Testis (tissue), 2 donors: Measurements from ENCODE around the gene MDFIC.

Source experiments
- POLR2A ChIP-seq: fragments of 450-650 bp; IDR thresholded peaks from one replicate; pipeline ENCODE4 v1.6.1; 2017; ENCODE audit warnings: antibody characterized with exemption, mild to moderate bottlenecking, moderate library complexity
- TF ChIP-seq, protein P1 (sequence below), 3 experiments: fragments of 450-650 bp in 2 of 3; fragments of 200-600 bp in 1 of 3; sonication (generic) in 1 of 3; IDR thresholded peaks; one replicate each; pipeline ENCODE4 v1.5.1; 2016 to 2019; ENCODE audit warnings: antibody characterized with exemption in 3 of 3, mild to moderate bottlenecking in 2 of 3, moderate library complexity in 1 of 3

DNA sequence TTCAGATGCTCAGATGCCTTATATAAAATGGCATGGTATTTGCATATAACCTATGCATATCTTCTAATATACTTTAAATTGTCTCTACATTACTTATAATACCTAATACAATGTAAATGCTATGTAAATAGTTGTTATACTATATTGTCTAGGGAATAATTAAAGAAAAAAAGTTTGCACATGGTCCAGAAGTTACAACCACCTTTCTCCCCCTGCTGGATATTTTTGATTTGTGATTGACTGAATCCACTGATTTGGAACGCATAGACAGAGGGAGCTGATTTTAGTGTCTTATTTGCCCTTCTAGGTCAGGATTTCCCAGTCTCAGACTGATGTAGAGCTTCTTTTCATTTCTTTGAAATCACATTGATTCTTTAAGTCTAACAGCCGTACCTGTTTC is 31.8 kb downstream of the MDFIC start:
- TF ChIP-seq, protein P1, sequence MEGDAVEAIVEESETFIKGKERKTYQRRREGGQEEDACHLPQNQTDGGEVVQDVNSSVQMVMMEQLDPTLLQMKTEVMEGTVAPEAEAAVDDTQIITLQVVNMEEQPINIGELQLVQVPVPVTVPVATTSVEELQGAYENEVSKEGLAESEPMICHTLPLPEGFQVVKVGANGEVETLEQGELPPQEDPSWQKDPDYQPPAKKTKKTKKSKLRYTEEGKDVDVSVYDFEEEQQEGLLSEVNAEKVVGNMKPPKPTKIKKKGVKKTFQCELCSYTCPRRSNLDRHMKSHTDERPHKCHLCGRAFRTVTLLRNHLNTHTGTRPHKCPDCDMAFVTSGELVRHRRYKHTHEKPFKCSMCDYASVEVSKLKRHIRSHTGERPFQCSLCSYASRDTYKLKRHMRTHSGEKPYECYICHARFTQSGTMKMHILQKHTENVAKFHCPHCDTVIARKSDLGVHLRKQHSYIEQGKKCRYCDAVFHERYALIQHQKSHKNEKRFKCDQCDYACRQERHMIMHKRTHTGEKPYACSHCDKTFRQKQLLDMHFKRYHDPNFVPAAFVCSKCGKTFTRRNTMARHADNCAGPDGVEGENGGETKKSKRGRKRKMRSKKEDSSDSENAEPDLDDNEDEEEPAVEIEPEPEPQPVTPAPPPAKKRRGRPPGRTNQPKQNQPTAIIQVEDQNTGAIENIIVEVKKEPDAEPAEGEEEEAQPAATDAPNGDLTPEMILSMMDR (IDR thresholded peaks at IDR 0.05) = no peak
- no peak for TF ChIP-seq POLR2A
